Measurements from ENCODE around the gene SLC9A5.

SLC9A5 gene

DNA sequence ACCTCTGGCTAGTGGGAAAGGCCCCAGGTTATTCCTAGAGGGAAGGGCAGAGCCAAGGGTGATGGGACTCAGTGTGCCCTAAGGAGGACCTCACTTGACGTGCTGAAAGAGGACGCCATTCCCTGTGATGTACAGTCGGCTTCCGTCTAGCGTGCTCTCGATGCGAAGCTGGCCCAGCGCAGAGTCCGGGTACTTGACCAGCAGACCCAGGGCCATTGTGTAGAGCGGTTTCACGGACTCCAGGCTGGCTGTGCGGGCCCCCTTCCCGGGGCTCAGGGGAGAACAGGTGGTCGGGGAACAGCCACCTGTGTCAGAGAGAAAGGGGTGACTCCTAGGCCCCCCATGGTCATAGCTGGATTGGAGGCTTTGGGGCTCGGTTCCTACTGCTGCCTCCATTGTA is 50.5 kb downstream of the SLC9A5 start:
- DNase-seq, result no peak
- Mint-ChIP-seq H3K27me3 (ENCODE audit: low read depth, poor library complexity) (peaks cover 30% of the 10 kb centered on the region), H3K27ac (no peak overlapping the region), H3K9me3 (no peaks in the 10 kb centered on the region), H3K4me3 (no peak overlapping the region), H3K36me3 (ENCODE audit: low read depth) (no peaks in the 10 kb centered on the region), H3K4me1 (peaks cover 49% of the 10 kb centered on the region)
- no peak for TF ChIP-seq CTCF (IDR thresholded peaks at IDR 0.05)

GRCh38 chr16:67301080-67301782 is 52.5 kb downstream of the SLC9A5 start:
- DNase-seq, result no peak
- Mint-ChIP-seq H3K27ac (no peak overlapping the region), H3K9me3 (no peaks in the 10 kb centered on the region), H3K36me3 (ENCODE audit: low read depth) (no peaks in the 10 kb centered on the region), H3K27me3 (ENCODE audit: low read depth, poor library complexity) (peaks cover 24% of the 10 kb centered on the region), H3K4me3 (peak overlapping the region; percentile 29), H3K4me1 (peaks cover 45% of the 10 kb centered on the region)
- TF ChIP-seq CTCF (IDR thresholded peaks at IDR 0.05), result no peak

DNA sequence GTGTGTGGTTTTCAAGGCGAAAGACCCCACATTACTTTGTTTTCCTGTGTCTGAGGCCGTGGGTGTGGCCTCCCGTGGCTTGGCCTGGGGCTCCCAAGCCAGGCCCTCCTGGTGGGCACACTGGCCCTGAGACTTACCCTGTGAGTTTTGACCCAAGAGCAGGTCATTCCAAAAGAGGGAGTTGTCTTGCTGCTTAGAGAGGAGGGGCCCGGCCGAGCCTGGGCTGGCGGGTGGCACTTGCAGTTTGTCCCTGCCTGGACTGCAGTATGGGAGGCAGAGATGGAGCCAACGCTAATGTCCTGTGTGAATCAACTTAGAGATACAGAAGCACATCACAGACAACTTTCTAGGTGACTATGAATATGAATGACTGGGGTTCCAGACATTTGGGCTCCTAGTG is 53.3 kb downstream of the SLC9A5 start:
- Mint-ChIP-seq H3K36me3 (ENCODE audit: low read depth) (no peaks in the 10 kb centered on the region), H3K4me3 (no peak overlapping the region), H3K27ac (peak overlapping the region; percentile 37), H3K9me3 (no peaks in the 10 kb centered on the region), H3K4me1 (peaks cover 40% of the 10 kb centered on the region), H3K27me3 (ENCODE audit: low read depth, poor library complexity) (peaks cover 20% of the 10 kb centered on the region)
- no peak for TF ChIP-seq CTCF (IDR thresholded peaks at IDR 0.05)
- DNase-seq, result no peak

DNA sequence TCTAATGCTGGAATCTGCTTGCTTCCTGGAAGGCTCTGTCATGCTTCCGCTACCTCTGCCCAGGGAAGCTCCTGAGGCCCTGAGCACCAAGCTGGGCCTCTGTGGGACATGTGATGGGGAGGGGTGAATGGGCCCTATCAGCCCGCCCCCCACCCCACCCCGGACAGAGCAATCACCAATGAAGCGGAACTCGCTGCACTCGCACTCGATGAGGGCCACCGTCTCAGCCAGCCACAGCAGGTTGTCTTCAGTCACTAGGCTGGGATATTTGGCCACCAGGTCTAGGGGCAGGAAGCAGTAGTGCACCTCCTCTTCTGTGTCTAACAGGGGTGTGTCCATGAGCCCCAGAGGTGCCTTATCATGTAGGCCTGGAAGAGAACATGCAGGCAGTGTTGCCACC is 54.2 kb downstream of the SLC9A5 start:
- H3K4me1 Mint-ChIP-seq, result peaks cover 40% of the 10 kb centered on the region
- H3K27ac Mint-ChIP-seq, result no peak overlapping the region
- no peak for DNase-seq
- no peaks in the 10 kb centered on the region for H3K36me3 Mint-ChIP-seq (ENCODE audit: low read depth)
- H3K9me3 Mint-ChIP-seq, result no peaks in the 10 kb centered on the region
- H3K27me3 Mint-ChIP-seq (ENCODE audit: low read depth, poor library complexity), result peaks cover 12% of the 10 kb centered on the region
- H3K4me3 Mint-ChIP-seq, result no peak overlapping the region
- TF ChIP-seq CTCF (IDR thresholded peaks at IDR 0.05), result no peak

DNA sequence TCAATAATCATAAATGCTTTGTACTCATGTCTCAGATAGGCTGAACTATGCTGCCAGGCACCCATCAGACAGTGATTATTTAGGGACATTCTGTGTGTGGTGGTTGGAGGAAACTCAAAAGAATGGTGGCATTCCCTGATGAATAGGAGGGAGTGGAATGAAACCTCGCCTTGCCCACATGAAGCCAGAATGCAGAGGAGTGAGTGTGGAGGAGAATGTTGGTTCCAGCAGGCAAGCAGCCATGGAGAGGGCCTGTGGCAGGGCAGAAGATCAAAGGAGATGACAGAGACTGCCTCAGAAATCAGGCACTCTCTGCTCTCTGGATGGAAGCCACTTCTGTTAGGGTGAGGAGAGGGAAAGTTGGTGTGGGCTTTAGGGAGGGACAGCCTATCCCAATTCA is 55.2 kb downstream of the SLC9A5 start:
- Mint-ChIP-seq H3K9me3 (no peaks in the 10 kb centered on the region), H3K27ac (no peak overlapping the region), H3K36me3 (ENCODE audit: low read depth) (no peaks in the 10 kb centered on the region), H3K27me3 (ENCODE audit: low read depth, poor library complexity) (peaks cover 7% of the 10 kb centered on the region), H3K4me1 (peaks cover 47% of the 10 kb centered on the region), H3K4me3 (no peak overlapping the region)
- no peak for TF ChIP-seq CTCF (IDR thresholded peaks at IDR 0.05)
- DNase-seq, result no peak
